ENCODE data around the gene CDH12. TPM values are rescaled to one million over a fixed set of nuclear protein-coding genes. Genes with fewer than 3 reads are reported as not detected.
"Not testable (repeated sequence)": the region's sequence is repeated elsewhere in the genome, so short reads cannot be mapped to it uniquely, and the experiment has no call there.

CDH12 gene
- total RNA-seq, 1 experiment from 2014 or later = not detected

- H3K9me2 ChIP-seq (replicated peaks; ENCODE audit: insufficient read depth, low read length) = no peaks in the 10 kb centered on the region
- peaks cover 25% of the 10 kb centered on the region for H3K9me3 ChIP-seq (ENCODE audit: low read length)
- H4K20me1 ChIP-seq (ENCODE audit: insufficient read depth, low read depth, low read length) = no peaks in the 10 kb centered on the region
- no peak overlapping the region for H3K9ac ChIP-seq (ENCODE audit: low read length)
- no peaks in the 10 kb centered on the region for H3K79me2 ChIP-seq (ENCODE audit: low read length)
- H3K4me1 ChIP-seq (ENCODE audit: low read length) = no peaks in the 10 kb centered on the region
- H3K4me3 ChIP-seq (ENCODE audit: low read length) = no peak overlapping the region
- no peak overlapping the region for H3K4me2 ChIP-seq (ENCODE audit: low read depth, low read length, poor library complexity, severe bottlenecking)
- H3K27ac ChIP-seq (ENCODE audit: low read length) = no peak overlapping the region
- DNase-seq = no peak
- H3K27me3 ChIP-seq (ENCODE audit: low read length) = no peaks in the 10 kb centered on the region
- no peaks in the 10 kb centered on the region for H3K36me3 ChIP-seq (ENCODE audit: insufficient read depth, low read length)
- no peak overlapping the region for H2AFZ ChIP-seq (ENCODE audit: low read length)
Measured at GRCh38 chr5:22293147-22293546, 560.0 kb downstream of the CDH12 start.

GRCh38 chr5:22278164-22278563 is 575.0 kb downstream of the CDH12 start:
- DNase-seq = no peak
- Histone ChIP-seq H3K4me2 (ENCODE audit: low read depth, low read length, poor library complexity, severe bottlenecking) (no peak overlapping the region), H2AFZ (ENCODE audit: low read length) (no peak overlapping the region), H3K4me3 (ENCODE audit: low read length) (no peak overlapping the region), H3K9ac (ENCODE audit: low read length) (no peak overlapping the region), H4K20me1 (ENCODE audit: insufficient read depth, low read depth, low read length) (no peaks in the 10 kb centered on the region), H3K27me3 (ENCODE audit: low read length) (no peaks in the 10 kb centered on the region), H3K36me3 (ENCODE audit: insufficient read depth, low read length) (no peaks in the 10 kb centered on the region), H3K4me1 (ENCODE audit: low read length) (no peaks in the 10 kb centered on the region), H3K27ac (ENCODE audit: low read length) (no peak overlapping the region), H3K9me3 (ENCODE audit: low read length) (no peaks in the 10 kb centered on the region), H3K9me2 (replicated peaks; ENCODE audit: insufficient read depth, low read length) (no peaks in the 10 kb centered on the region), H3K79me2 (ENCODE audit: low read length) (no peaks in the 10 kb centered on the region)

- H3K9me2 ChIP-seq (replicated peaks; ENCODE audit: insufficient read depth, low read length) = no peaks in the 10 kb centered on the region
- H3K36me3 ChIP-seq (ENCODE audit: insufficient read depth, low read length) = no peaks in the 10 kb centered on the region
- no peaks in the 10 kb centered on the region for H4K20me1 ChIP-seq (ENCODE audit: insufficient read depth, low read depth, low read length)
- peaks cover 5% of the 10 kb centered on the region for H3K9me3 ChIP-seq (ENCODE audit: low read length)
- no peak for DNase-seq
- no peak overlapping the region for H2AFZ ChIP-seq (ENCODE audit: low read length)
- no peak overlapping the region for H3K27ac ChIP-seq (ENCODE audit: low read length)
- H3K4me2 ChIP-seq (ENCODE audit: low read depth, low read length, poor library complexity, severe bottlenecking) = no peak overlapping the region
- no peaks in the 10 kb centered on the region for H3K79me2 ChIP-seq (ENCODE audit: low read length)
- no peaks in the 10 kb centered on the region for H3K4me1 ChIP-seq (ENCODE audit: low read length)
- no peaks in the 10 kb centered on the region for H3K27me3 ChIP-seq (ENCODE audit: low read length)
- H3K4me3 ChIP-seq (ENCODE audit: low read length) = no peak overlapping the region
- no peak overlapping the region for H3K9ac ChIP-seq (ENCODE audit: low read length)
Measured at GRCh38 chr5:22277006-22277405, 576.1 kb downstream of the CDH12 start.

GRCh38 chr5:22265855-22266254 is 587.3 kb downstream of the CDH12 start:
- H3K79me2 ChIP-seq (ENCODE audit: low read length); H3K27me3 ChIP-seq (ENCODE audit: low read length); H3K9me3 ChIP-seq (ENCODE audit: low read length); H3K9me2 ChIP-seq (replicated peaks; ENCODE audit: insufficient read depth, low read length); DNase-seq; H3K4me1 ChIP-seq (ENCODE audit: low read length); H4K20me1 ChIP-seq (ENCODE audit: insufficient read depth, low read depth, low read length); H2AFZ ChIP-seq (ENCODE audit: low read length); H3K36me3 ChIP-seq (ENCODE audit: insufficient read depth, low read length); H3K9ac ChIP-seq (ENCODE audit: low read length); H3K4me2 ChIP-seq (ENCODE audit: low read depth, low read length, poor library complexity, severe bottlenecking); H3K4me3 ChIP-seq (ENCODE audit: low read length); H3K27ac ChIP-seq (ENCODE audit: low read length): not testable (repeated sequence)

- Histone ChIP-seq H2AFZ (ENCODE audit: low read length) (no peak overlapping the region), H3K79me2 (ENCODE audit: low read length) (no peaks in the 10 kb centered on the region), H3K9me2 (replicated peaks; ENCODE audit: insufficient read depth, low read length) (no peaks in the 10 kb centered on the region; the same call in 1 of the 2 replicates), H3K9ac (ENCODE audit: low read length) (no peak overlapping the region), H3K36me3 (ENCODE audit: insufficient read depth, low read length) (no peaks in the 10 kb centered on the region), H3K27ac (ENCODE audit: low read length) (no peak overlapping the region), H3K27me3 (ENCODE audit: low read length) (no peaks in the 10 kb centered on the region), H4K20me1 (ENCODE audit: insufficient read depth, low read depth, low read length) (no peaks in the 10 kb centered on the region), H3K4me1 (ENCODE audit: low read length) (no peaks in the 10 kb centered on the region), H3K9me3 (ENCODE audit: low read length) (peaks cover 11% of the 10 kb centered on the region), H3K4me2 (ENCODE audit: low read depth, low read length, poor library complexity, severe bottlenecking) (no peak overlapping the region), H3K4me3 (ENCODE audit: low read length) (no peak overlapping the region)
- no peak for DNase-seq
Measured at GRCh38 chr5:22258139-22258538, 595.0 kb downstream of the CDH12 start.

GRCh38 chr5:22250528-22250927 is 602.6 kb downstream of the CDH12 start:
- no peaks in the 10 kb centered on the region for H3K79me2 ChIP-seq (ENCODE audit: low read length)
- H4K20me1 ChIP-seq (ENCODE audit: insufficient read depth, low read depth, low read length) = no peaks in the 10 kb centered on the region
- no peak overlapping the region for H3K4me2 ChIP-seq (ENCODE audit: low read depth, low read length, poor library complexity, severe bottlenecking)
- no peak overlapping the region for H3K9ac ChIP-seq (ENCODE audit: low read length)
- no peak overlapping the region for H3K4me3 ChIP-seq (ENCODE audit: low read length)
- no peak for DNase-seq
- H2AFZ ChIP-seq (ENCODE audit: low read length) = no peak overlapping the region
- no peaks in the 10 kb centered on the region for H3K9me2 ChIP-seq (replicated peaks; ENCODE audit: insufficient read depth, low read length)
- H3K27ac ChIP-seq (ENCODE audit: low read length) = no peak overlapping the region
- no peaks in the 10 kb centered on the region for H3K27me3 ChIP-seq (ENCODE audit: low read length)
- 0 out of 2 replicates have a peak, but pooled peaks cover 4% of the 10 kb centered on the region for H3K9me3 ChIP-seq (ENCODE audit: low read length)
- H3K4me1 ChIP-seq (ENCODE audit: low read length) = no peaks in the 10 kb centered on the region
- H3K36me3 ChIP-seq (ENCODE audit: insufficient read depth, low read length) = no peaks in the 10 kb centered on the region

GRCh38 chr5:22249209-22249729 is 603.9 kb downstream of the CDH12 start:
- 0 out of 2 replicates have a peak, but pooled peaks cover 4% of the 10 kb centered on the region for H3K9me3 ChIP-seq (ENCODE audit: low read length)
- H3K27ac ChIP-seq (ENCODE audit: low read length) = no peak overlapping the region
- H3K9me2 ChIP-seq (replicated peaks; ENCODE audit: insufficient read depth, low read length) = no peaks in the 10 kb centered on the region
- no peaks in the 10 kb centered on the region for H3K79me2 ChIP-seq (ENCODE audit: low read length)
- H3K4me1 ChIP-seq (ENCODE audit: low read length) = no peaks in the 10 kb centered on the region
- no peaks in the 10 kb centered on the region for H3K27me3 ChIP-seq (ENCODE audit: low read length)
- H3K4me2 ChIP-seq (ENCODE audit: low read depth, low read length, poor library complexity, severe bottlenecking) = no peak overlapping the region
- no peaks in the 10 kb centered on the region for H3K36me3 ChIP-seq (ENCODE audit: insufficient read depth, low read length)
- no peak overlapping the region for H3K9ac ChIP-seq (ENCODE audit: low read length)
- H4K20me1 ChIP-seq (ENCODE audit: insufficient read depth, low read depth, low read length) = no peaks in the 10 kb centered on the region
- no peak overlapping the region for H2AFZ ChIP-seq (ENCODE audit: low read length)
- no peak for DNase-seq
- no peak overlapping the region for H3K4me3 ChIP-seq (ENCODE audit: low read length)

- H2AFZ ChIP-seq (ENCODE audit: low read length) = no peak overlapping the region
- H3K4me2 ChIP-seq (ENCODE audit: low read depth, low read length, poor library complexity, severe bottlenecking) = no peak overlapping the region
- no peaks in the 10 kb centered on the region for H4K20me1 ChIP-seq (ENCODE audit: insufficient read depth, low read depth, low read length)
- no peaks in the 10 kb centered on the region for H3K4me1 ChIP-seq (ENCODE audit: low read length)
- H3K27me3 ChIP-seq (ENCODE audit: low read length) = no peaks in the 10 kb centered on the region
- DNase-seq = no peak
- H3K4me3 ChIP-seq (ENCODE audit: low read length) = no peak overlapping the region
- no peak overlapping the region for H3K27ac ChIP-seq (ENCODE audit: low read length)
- no peak overlapping the region for H3K9ac ChIP-seq (ENCODE audit: low read length)
- no peaks in the 10 kb centered on the region for H3K9me2 ChIP-seq (replicated peaks; ENCODE audit: insufficient read depth, low read length)
- H3K9me3 ChIP-seq (ENCODE audit: low read length) = peaks cover 12% of the 10 kb centered on the region; the same call in 1 of the 2 replicates
- no peaks in the 10 kb centered on the region for H3K79me2 ChIP-seq (ENCODE audit: low read length)
- H3K36me3 ChIP-seq (ENCODE audit: insufficient read depth, low read length) = no peaks in the 10 kb centered on the region
Measured at GRCh38 chr5:22245770-22246169, 607.4 kb downstream of the CDH12 start.

- Histone ChIP-seq H3K27me3 (ENCODE audit: low read length) (no peaks in the 10 kb centered on the region), H3K4me1 (ENCODE audit: low read length) (no peaks in the 10 kb centered on the region), H3K79me2 (ENCODE audit: low read length) (no peaks in the 10 kb centered on the region), H2AFZ (ENCODE audit: low read length) (no peak overlapping the region), H3K9me2 (replicated peaks; ENCODE audit: insufficient read depth, low read length) (no peaks in the 10 kb centered on the region), H3K9ac (ENCODE audit: low read length) (no peak overlapping the region), H3K36me3 (ENCODE audit: insufficient read depth, low read length) (no peaks in the 10 kb centered on the region), H3K4me3 (ENCODE audit: low read length) (no peak overlapping the region), H3K4me2 (ENCODE audit: low read depth, low read length, poor library complexity, severe bottlenecking) (no peak overlapping the region), H4K20me1 (ENCODE audit: insufficient read depth, low read depth, low read length) (no peaks in the 10 kb centered on the region), H3K27ac (ENCODE audit: low read length) (no peak overlapping the region), H3K9me3 (ENCODE audit: low read length) (peaks cover 15% of the 10 kb centered on the region; the same call in 1 of the 2 replicates)
- DNase-seq = no peak
Measured at GRCh38 chr5:22242532-22242931, 610.6 kb downstream of the CDH12 start.
